GM23338 (cell line): ENCODE data around the gene UBXN10.

Experiments
- CREB1 ChIP-seq: fragments of 250-450 bp; sonication (Bioruptor Pico); IDR thresholded peaks from 2 replicates; pipeline ENCODE4 v1.5.0; 2020; ENCODE audit warnings: low read depth, mild to moderate bottlenecking, moderate library complexity
- CTCF ChIP-seq, 2 experiments: fragments of 200-600 bp in 1 of 2; sonication (generic) in 1 of 2; conservative IDR thresholded peaks; 2 replicates each; pipeline versions ENCODE4 v1.5.1 to v1.6.1; 2016 to 2017; ENCODE audit warnings: antibody characterized with exemption in 2 of 2, low read depth in 2 of 2, mild to moderate bottlenecking in 2 of 2, moderate library complexity in 1 of 2
- EZH2 ChIP-seq: fragments of 200-600 bp; sonication (generic); IDR thresholded peaks from one replicate; pipeline ENCODE4 v1.8.0; 2017; ENCODE audit warnings: antibody characterized with exemption, mild to moderate bottlenecking, low read depth; ENCODE audit not compliant: unreplicated experiment
- EZH2phosphoT487 ChIP-seq: fragments of 200-600 bp; sonication (generic); IDR thresholded peaks from one replicate; pipeline ENCODE4 v1.8.1; 2018; ENCODE audit warnings: antibody characterized with exemption; ENCODE audit not compliant: unreplicated experiment
- JUNB ChIP-seq: IDR thresholded peaks from one replicate; pipeline ENCODE4 v1.6.1; 2016; ENCODE audit warnings: antibody characterized with exemption; ENCODE audit not compliant: unreplicated experiment
- NANOG ChIP-seq: IDR thresholded peaks from 2 replicates; pipeline ENCODE4 v1.6.1; 2016; ENCODE audit warnings: antibody characterized with exemption, borderline replicate concordance
- POLR2AphosphoS5 ChIP-seq: IDR thresholded peaks from 2 replicates; pipeline ENCODE4 v1.6.1; 2016; ENCODE audit warnings: antibody characterized with exemption, low read depth
- STAT1 ChIP-seq: IDR thresholded peaks from one replicate; pipeline ENCODE4 v1.6.1; 2016; ENCODE audit warnings: antibody characterized with exemption; ENCODE audit not compliant: unreplicated experiment
- ZNF114 ChIP-seq: fragments of 250-450 bp; sonication (Bioruptor Pico); IDR thresholded peaks from 2 replicates; pipeline ENCODE4 v1.5.0; 2020; ENCODE audit warnings: mild to moderate bottlenecking, moderate library complexity
- ZNF331 ChIP-seq: fragments of 250-450 bp; sonication (Bioruptor Pico); IDR thresholded peaks from 2 replicates; pipeline ENCODE4 v1.5.0; 2020; ENCODE audit warnings: low read depth, mild to moderate bottlenecking, moderate library complexity
- TF ChIP-seq, protein P1 (sequence below): IDR thresholded peaks from one replicate; pipeline ENCODE4 v1.6.1; 2018; ENCODE audit warnings: antibody characterized with exemption; ENCODE audit not compliant: unreplicated experiment
- TF ChIP-seq, protein P2 (sequence below): IDR thresholded peaks from 2 replicates; pipeline ENCODE4 v1.6.1; 2016; ENCODE audit warnings: antibody characterized with exemption

GRCh38 chr1:20178634-20179370, 7.1 kb upstream of the UBXN10 start:
- TF ChIP-seq POLR2AphosphoS5 (no peak), STAT1 (no peak), CTCF (conservative IDR thresholded peaks at IDR 0.05; ENCODE audit: low read depth in 2 of 2) (no peak), ZNF331 (CRISPR knock-in tag) (no peak), EZH2 (no peak), EZH2phosphoT487 (no peak), ZNF114 (no peak), JUNB (no peak), CREB1 (CRISPR knock-in tag) (no peak), NANOG (no peak)
- TF ChIP-seq, protein P1, sequence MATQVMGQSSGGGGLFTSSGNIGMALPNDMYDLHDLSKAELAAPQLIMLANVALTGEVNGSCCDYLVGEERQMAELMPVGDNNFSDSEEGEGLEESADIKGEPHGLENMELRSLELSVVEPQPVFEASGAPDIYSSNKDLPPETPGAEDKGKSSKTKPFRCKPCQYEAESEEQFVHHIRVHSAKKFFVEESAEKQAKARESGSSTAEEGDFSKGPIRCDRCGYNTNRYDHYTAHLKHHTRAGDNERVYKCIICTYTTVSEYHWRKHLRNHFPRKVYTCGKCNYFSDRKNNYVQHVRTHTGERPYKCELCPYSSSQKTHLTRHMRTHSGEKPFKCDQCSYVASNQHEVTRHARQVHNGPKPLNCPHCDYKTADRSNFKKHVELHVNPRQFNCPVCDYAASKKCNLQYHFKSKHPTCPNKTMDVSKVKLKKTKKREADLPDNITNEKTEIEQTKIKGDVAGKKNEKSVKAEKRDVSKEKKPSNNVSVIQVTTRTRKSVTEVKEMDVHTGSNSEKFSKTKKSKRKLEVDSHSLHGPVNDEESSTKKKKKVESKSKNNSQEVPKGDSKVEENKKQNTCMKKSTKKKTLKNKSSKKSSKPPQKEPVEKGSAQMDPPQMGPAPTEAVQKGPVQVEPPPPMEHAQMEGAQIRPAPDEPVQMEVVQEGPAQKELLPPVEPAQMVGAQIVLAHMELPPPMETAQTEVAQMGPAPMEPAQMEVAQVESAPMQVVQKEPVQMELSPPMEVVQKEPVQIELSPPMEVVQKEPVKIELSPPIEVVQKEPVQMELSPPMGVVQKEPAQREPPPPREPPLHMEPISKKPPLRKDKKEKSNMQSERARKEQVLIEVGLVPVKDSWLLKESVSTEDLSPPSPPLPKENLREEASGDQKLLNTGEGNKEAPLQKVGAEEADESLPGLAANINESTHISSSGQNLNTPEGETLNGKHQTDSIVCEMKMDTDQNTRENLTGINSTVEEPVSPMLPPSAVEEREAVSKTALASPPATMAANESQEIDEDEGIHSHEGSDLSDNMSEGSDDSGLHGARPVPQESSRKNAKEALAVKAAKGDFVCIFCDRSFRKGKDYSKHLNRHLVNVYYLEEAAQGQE, result no peak
- TF ChIP-seq, protein P2, sequence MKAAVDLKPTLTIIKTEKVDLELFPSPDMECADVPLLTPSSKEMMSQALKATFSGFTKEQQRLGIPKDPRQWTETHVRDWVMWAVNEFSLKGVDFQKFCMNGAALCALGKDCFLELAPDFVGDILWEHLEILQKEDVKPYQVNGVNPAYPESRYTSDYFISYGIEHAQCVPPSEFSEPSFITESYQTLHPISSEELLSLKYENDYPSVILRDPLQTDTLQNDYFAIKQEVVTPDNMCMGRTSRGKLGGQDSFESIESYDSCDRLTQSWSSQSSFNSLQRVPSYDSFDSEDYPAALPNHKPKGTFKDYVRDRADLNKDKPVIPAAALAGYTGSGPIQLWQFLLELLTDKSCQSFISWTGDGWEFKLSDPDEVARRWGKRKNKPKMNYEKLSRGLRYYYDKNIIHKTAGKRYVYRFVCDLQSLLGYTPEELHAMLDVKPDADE, result no peak
